H9 (cell line): ENCODE data around the gene CCNB2. TPM values are rescaled to one million over a fixed set of nuclear protein-coding genes. Genes with fewer than 3 reads are reported as not detected.

Experiments used
- DNase-seq: peaks from one replicate; pipeline ENCODE4 v3.0.0-alpha.2; 2017
- H2AFZ ChIP-seq: one replicate; pipeline ENCODE4 v1.6.1; 2013; ENCODE audit warnings: mild to moderate bottlenecking, low read length, control low read depth, moderate library complexity
- H2AK5ac ChIP-seq: 2 replicates; pipeline ENCODE4 v1.6.1; 2013; ENCODE audit warnings: low read length, control low read depth, mixed read lengths; ENCODE audit not compliant: insufficient read length
- H2BK120ac ChIP-seq: one replicate; pipeline ENCODE4 v1.6.1; 2013; ENCODE audit warnings: low read depth, mild to moderate bottlenecking, low read length, control low read depth, inconsistent platforms; ENCODE audit not compliant: poor library complexity, severe bottlenecking
- H2BK12ac ChIP-seq: 2 replicates; pipeline ENCODE4 v1.6.1; 2013; ENCODE audit warnings: low read length, control low read depth, mixed read lengths, low read depth; ENCODE audit not compliant: insufficient read length
- H2BK15ac ChIP-seq: 2 replicates; pipeline ENCODE4 v1.6.1; 2013; ENCODE audit warnings: low read depth, low read length, control low read depth
- H2BK20ac ChIP-seq: one replicate; pipeline ENCODE4 v1.6.1; 2013; ENCODE audit warnings: low read depth, mild to moderate bottlenecking, low read length, control low read depth, inconsistent platforms; ENCODE audit not compliant: poor library complexity, severe bottlenecking
- H2BK5ac ChIP-seq: 2 replicates; pipeline ENCODE4 v1.6.1; 2013; ENCODE audit warnings: low read length, control low read depth, mixed read lengths; ENCODE audit not compliant: insufficient read length
- H3K14ac ChIP-seq: 2 replicates; pipeline ENCODE4 v1.6.1; 2013; ENCODE audit warnings: low read length, control low read depth; ENCODE audit not compliant: insufficient read depth
- H3K18ac ChIP-seq: 2 replicates; pipeline ENCODE4 v1.6.1; 2013; ENCODE audit warnings: low read depth, mild to moderate bottlenecking, mixed read lengths, low read length, control low read depth; ENCODE audit not compliant: insufficient read length
- H3K23ac ChIP-seq: 2 replicates; pipeline ENCODE4 v1.6.1; 2013; ENCODE audit warnings: low read length, control low read depth, mixed read lengths, low read depth; ENCODE audit not compliant: insufficient read length
- H3K23me2 ChIP-seq: 2 replicates; pipeline ENCODE4 v1.6.1; 2013; ENCODE audit warnings: low read depth, mild to moderate bottlenecking, mixed read lengths, low read length, control low read depth; ENCODE audit not compliant: insufficient read length, poor library complexity, severe bottlenecking
- H3K27ac ChIP-seq: 2 replicates; pipeline ENCODE4 v1.5.1; 2013; ENCODE audit warnings: low read length, control low read depth, mixed read lengths, low read depth; ENCODE audit not compliant: insufficient read length
- H3K27me3 ChIP-seq: 2 replicates; pipeline ENCODE4 v1.6.1; 2013; ENCODE audit warnings: low read length, control low read depth, inconsistent platforms; ENCODE audit not compliant: insufficient read depth
- H3K4ac ChIP-seq: 2 replicates; pipeline ENCODE4 v1.6.1; 2013; ENCODE audit warnings: low read depth, mild to moderate bottlenecking, control low read depth, inconsistent platforms, low read length, moderate library complexity
- H3K4me1 ChIP-seq: 2 replicates; pipeline ENCODE4 v1.6.1; 2013; ENCODE audit warnings: low read length, control low read depth, inconsistent platforms; ENCODE audit not compliant: insufficient read depth
- H3K4me2 ChIP-seq: 2 replicates; pipeline ENCODE4 v1.6.1; 2013; ENCODE audit warnings: low read length, control low read depth, mixed read lengths; ENCODE audit not compliant: insufficient read length, insufficient read depth
- H3K56ac ChIP-seq: 2 replicates; pipeline ENCODE4 v1.6.1; 2013; ENCODE audit warnings: low read depth, mild to moderate bottlenecking, mixed read lengths, low read length, control low read depth; ENCODE audit not compliant: insufficient read length
- H3K79me1 ChIP-seq: 2 replicates; pipeline ENCODE4 v1.6.1; 2013; ENCODE audit warnings: low read depth, mild to moderate bottlenecking, moderate library complexity, low read length, control low read depth, inconsistent platforms; ENCODE audit not compliant: insufficient read depth, poor library complexity, severe bottlenecking
- H3K79me2 ChIP-seq: 2 replicates; pipeline ENCODE4 v1.6.1; 2013; ENCODE audit warnings: low read length, control low read depth, inconsistent platforms; ENCODE audit not compliant: insufficient read depth
- H3K9ac ChIP-seq: 2 replicates; pipeline ENCODE4 v1.6.1; 2013; ENCODE audit warnings: low read length, control low read depth, mixed read lengths; ENCODE audit not compliant: insufficient read length; ENCODE audit errors: extremely low read depth
- H3K9me3 ChIP-seq: one replicate; pipeline ENCODE4 v1.6.1; 2013; ENCODE audit warnings: low read depth, low read length, inconsistent platforms; ENCODE audit not compliant: control insufficient read depth
- H3T11ph ChIP-seq: one replicate; pipeline ENCODE4 v1.6.1; 2013; ENCODE audit warnings: mild to moderate bottlenecking, low read length, control low read depth, inconsistent platforms
- H4K20me1 ChIP-seq: one replicate; pipeline ENCODE4 v1.6.1; 2013; ENCODE audit not compliant: control insufficient read depth, insufficient read length, insufficient read depth
- H4K5ac ChIP-seq: 2 replicates; pipeline ENCODE4 v1.6.1; 2013; ENCODE audit warnings: low read depth, mild to moderate bottlenecking, mixed read lengths, low read length, control low read depth; ENCODE audit not compliant: insufficient read length
- H4K8ac ChIP-seq: replicated peaks from 2 replicates; pipeline ENCODE4 v1.6.1; 2013; ENCODE audit warnings: low read length, control low read depth, mixed read lengths, low read depth; ENCODE audit not compliant: insufficient read length
- H4K91ac ChIP-seq: 2 replicates; pipeline ENCODE4 v1.6.1; 2013; ENCODE audit warnings: low read depth, mild to moderate bottlenecking, moderate library complexity, mixed read lengths, low read length, control low read depth; ENCODE audit not compliant: insufficient read length
- H3K27ac Mint-ChIP-seq, 3 experiments: 2 replicates in 2 of 3; 3 replicates in 1 of 3; pipeline ENCODE4 v1.8.0; 2020 to 2021; ENCODE audit warnings: mixed read lengths in 3 of 3, mild to moderate bottlenecking in 1 of 3, moderate library complexity in 1 of 3
- H3K27me3 Mint-ChIP-seq: 2 replicates; pipeline ENCODE4 v1.8.0; 2021; ENCODE audit warnings: low read depth, mild to moderate bottlenecking, moderate library complexity, mixed read lengths
- H3K36me3 Mint-ChIP-seq, 3 experiments: 2 replicates in 2 of 3; 3 replicates in 1 of 3; pipeline ENCODE4 v1.8.0; 2020 to 2021; ENCODE audit warnings: low read depth in 3 of 3, mixed read lengths in 3 of 3; ENCODE audit not compliant: insufficient read depth in 1 of 3
- H3K4me1 Mint-ChIP-seq, 2 experiments: 2 replicates each; pipeline ENCODE4 v1.8.0; 2020; ENCODE audit warnings: mixed read lengths in 2 of 2
- H3K4me3 Mint-ChIP-seq, 2 experiments: 2 replicates in 1 of 2; 3 replicates in 1 of 2; pipeline ENCODE4 v1.8.0; 2020 to 2021; ENCODE audit warnings: mild to moderate bottlenecking in 2 of 2, mixed read lengths in 2 of 2, moderate library complexity in 1 of 2
- H3K9me3 Mint-ChIP-seq, 2 experiments: 2 replicates in 1 of 2; 3 replicates in 1 of 2; pipeline ENCODE4 v1.8.0; 2020; ENCODE audit warnings: mild to moderate bottlenecking in 2 of 2, mixed read lengths in 2 of 2, moderate library complexity in 1 of 2
- WGBS: extraction: QIAGEN DNeasy Blood & Tissue Kit; methylation state at CpG from one replicate; pipeline ENCODE4 v1.1.7; 2013; ENCODE audit warnings: missing lambda C conversion rate, low lambda C conversion rate, mixed read lengths; ENCODE audit not compliant: insufficient read length; ENCODE audit errors: extremely low coverage; 5-methylcytosine and 5-hydroxymethylcytosine counted together
- total RNA-seq: library from RNA; stranded (reverse); gene quantifications from 2 replicates; pipeline ENCODE4 v1.2.1, GENCODE V29; 2021
- TF ChIP-seq, protein P1 (sequence below): fragments of 200-600 bp; sonication (generic); conservative IDR thresholded peaks from 3 replicates; pipeline ENCODE4 v1.8.0; 2021; ENCODE audit warnings: antibody characterized with exemption, mild to moderate bottlenecking

The CCNB2 gene
- total RNA-seq, 1 experiment from 2014 or later: 122 TPM

DNA sequence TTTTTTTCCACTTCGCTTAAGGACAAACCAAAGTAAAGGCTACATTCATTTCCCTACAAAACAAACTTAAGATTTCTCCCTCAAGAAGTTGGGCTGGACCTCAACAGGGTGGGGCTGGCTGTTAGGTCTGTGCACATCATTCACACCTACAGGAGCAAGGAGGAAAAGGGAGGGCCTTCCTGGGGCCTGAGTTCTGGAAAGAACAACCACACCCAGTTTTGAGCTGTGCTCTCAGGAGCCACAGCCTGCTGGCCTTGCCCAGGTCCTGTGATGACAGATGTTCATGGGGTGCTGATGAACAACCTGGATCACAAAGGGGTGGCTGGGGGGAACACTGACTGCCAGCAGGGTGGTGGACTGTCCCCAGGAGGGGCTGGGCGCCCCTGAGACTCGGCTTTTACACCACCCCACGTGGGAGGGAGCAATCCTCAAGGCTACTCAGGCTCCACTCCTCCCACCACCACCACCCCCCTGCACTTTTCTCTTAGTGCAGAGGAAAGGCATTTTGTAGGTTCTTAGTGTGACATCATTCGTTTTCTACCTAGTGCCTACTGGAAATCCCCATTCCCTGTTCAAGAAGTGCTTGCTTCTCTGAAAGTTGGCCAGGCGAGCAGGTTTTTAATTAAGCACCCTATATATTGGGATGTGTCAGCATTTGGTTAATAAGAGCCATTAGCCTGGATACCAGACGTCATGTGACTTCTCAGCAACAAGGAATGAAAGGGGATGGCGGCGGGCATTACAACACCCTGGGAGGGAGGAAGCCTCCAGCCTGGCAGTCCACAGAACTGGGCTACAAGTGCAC lies 35.7 kb downstream of the CCNB2 start:
- Histone ChIP-seq H3K56ac (no peak overlapping the region), H3K4me1 (no peaks in the 10 kb centered on the region), H3K18ac (no peak overlapping the region), H3K27me3 (no peaks in the 10 kb centered on the region), H3K4ac (no peak overlapping the region), H3K9ac (no peak overlapping the region), H3K4me2 (no peak overlapping the region), H2BK15ac (no peak overlapping the region), H4K91ac (no peak overlapping the region), H3K14ac (no peak overlapping the region), H3K79me2 (no peaks in the 10 kb centered on the region), H4K20me1 (no peaks in the 10 kb centered on the region), H2AK5ac (no peak overlapping the region), H3K27ac (no peak overlapping the region), H3K23ac (no peak overlapping the region), H4K5ac (no peak overlapping the region), H2BK12ac (no peak overlapping the region), H3K9me3 (no peaks in the 10 kb centered on the region), H3K23me2 (no peaks in the 10 kb centered on the region), H2BK120ac (no peak overlapping the region), H2AFZ (no peak overlapping the region), H3K79me1 (no peaks in the 10 kb centered on the region), H3T11ph (no peak overlapping the region), H2BK20ac (no peak overlapping the region), H4K8ac (no peak overlapping the region), H2BK5ac (no peak overlapping the region)
- H3K4me1 Mint-ChIP-seq: peaks cover 0 to 10% of the 10 kb centered on the region in 2 experiments; a peak in 2 of 4 replicates
- peak overlapping the region in 2 of 3 experiments; percentile 53 to 74; a peak in 3 of 7 replicates for H3K27ac Mint-ChIP-seq
- peaks cover 27 to 83% (median 61%) of the 10 kb centered on the region in 3 experiments for H3K36me3 Mint-ChIP-seq
- WGBS: no CpG with 5 or more reads among the region's 9 CpGs
- H3K27me3 Mint-ChIP-seq: no peaks in the 10 kb centered on the region; the same call in 1 of the 2 replicates
- DNase-seq: no peak
- TF ChIP-seq, protein P1, sequence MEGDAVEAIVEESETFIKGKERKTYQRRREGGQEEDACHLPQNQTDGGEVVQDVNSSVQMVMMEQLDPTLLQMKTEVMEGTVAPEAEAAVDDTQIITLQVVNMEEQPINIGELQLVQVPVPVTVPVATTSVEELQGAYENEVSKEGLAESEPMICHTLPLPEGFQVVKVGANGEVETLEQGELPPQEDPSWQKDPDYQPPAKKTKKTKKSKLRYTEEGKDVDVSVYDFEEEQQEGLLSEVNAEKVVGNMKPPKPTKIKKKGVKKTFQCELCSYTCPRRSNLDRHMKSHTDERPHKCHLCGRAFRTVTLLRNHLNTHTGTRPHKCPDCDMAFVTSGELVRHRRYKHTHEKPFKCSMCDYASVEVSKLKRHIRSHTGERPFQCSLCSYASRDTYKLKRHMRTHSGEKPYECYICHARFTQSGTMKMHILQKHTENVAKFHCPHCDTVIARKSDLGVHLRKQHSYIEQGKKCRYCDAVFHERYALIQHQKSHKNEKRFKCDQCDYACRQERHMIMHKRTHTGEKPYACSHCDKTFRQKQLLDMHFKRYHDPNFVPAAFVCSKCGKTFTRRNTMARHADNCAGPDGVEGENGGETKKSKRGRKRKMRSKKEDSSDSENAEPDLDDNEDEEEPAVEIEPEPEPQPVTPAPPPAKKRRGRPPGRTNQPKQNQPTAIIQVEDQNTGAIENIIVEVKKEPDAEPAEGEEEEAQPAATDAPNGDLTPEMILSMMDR: no peak
- no peak overlapping the region for H3K4me3 Mint-ChIP-seq
- no peaks in the 10 kb centered on the region for H3K9me3 Mint-ChIP-seq
